GM18873 (cell line): Measurements from ENCODE around the gene SLC35A3.
"Not testable (repeated sequence)": the region's sequence is repeated elsewhere in the genome, so short reads cannot be mapped to it uniquely, and the experiment has no call there.

Source experiments
- ATAC-seq: cut with Tn5 transposase; IDR thresholded peaks from one replicate; pipeline ENCODE4 v1.9.1; 2021; ENCODE audit warnings: mild to moderate bottlenecking, moderate library complexity, moderate number of reproducible peaks; ENCODE audit not compliant: unreplicated experiment, low FRiP score

Gene SLC35A3

GRCh38 chr1:99969729-99970621 is at the start of gene SLC35A3:
Gene SLC35A3, plus strand, starts transcription at chr1:99969996. Its CDS starts 23,559 bp downstream, at chr1:99993555.
- ATAC-seq, result peak; percentile 93

- no peak for ATAC-seq
These were observed 35.0 kb upstream of the SLC35A3 start for GRCh38 chr1:99934801-99935200.

- no peak for ATAC-seq
These were observed 34.3 kb upstream of the SLC35A3 start for GRCh38 chr1:99935534-99935933.

GRCh38 chr1:99936071-99936470 is 33.7 kb upstream of the SLC35A3 start:
- no peak for ATAC-seq

GRCh38 chr1:99942723-99943122 is 27.1 kb upstream of the SLC35A3 start:
- no peak for ATAC-seq

- ATAC-seq, result no peak
These were observed 26.5 kb upstream of the SLC35A3 start for GRCh38 chr1:99943223-99943794.

- ATAC-seq, result no peak
These were observed 25.6 kb upstream of the SLC35A3 start for GRCh38 chr1:99944192-99944591.

GRCh38 chr1:99945174-99945573 is 24.6 kb upstream of the SLC35A3 start:
- ATAC-seq, result no peak

- no peak for ATAC-seq
These were observed 19.3 kb upstream of the SLC35A3 start for GRCh38 chr1:99950486-99950885.

GRCh38 chr1:99952522-99952921 is 17.3 kb upstream of the SLC35A3 start:
- no peak for ATAC-seq

- no peak for ATAC-seq
These were observed 14.4 kb upstream of the SLC35A3 start for GRCh38 chr1:99955375-99955774.

GRCh38 chr1:99956755-99957154 is 13.0 kb upstream of the SLC35A3 start:
- ATAC-seq, result no peak

GRCh38 chr1:99957818-99958217 is 12.0 kb upstream of the SLC35A3 start:
- ATAC-seq, result no peak

- not testable (repeated sequence) for ATAC-seq
These were observed 10.5 kb upstream of the SLC35A3 start for GRCh38 chr1:99959189-99959705.

GRCh38 chr1:99960260-99960659 is 9.5 kb upstream of the SLC35A3 start:
- not testable (repeated sequence) for ATAC-seq

- ATAC-seq, result no peak
These were observed 6.6 kb upstream of the SLC35A3 start for GRCh38 chr1:99963041-99963795.

- no peak for ATAC-seq
These were observed 5.0 kb upstream of the SLC35A3 start for GRCh38 chr1:99964806-99965205.

- ATAC-seq, result no peak
These were observed 4.0 kb upstream of the SLC35A3 start for GRCh38 chr1:99965646-99966375.

GRCh38 chr1:99968214-99968613 is 1.6 kb upstream of the SLC35A3 start:
- no peak for ATAC-seq

- ATAC-seq, result peak; percentile 16
These were observed 502 bp upstream of the SLC35A3 start for GRCh38 chr1:99969260-99969728.
